ENCODE results near the gene C1R. TPM values are rescaled to one million over a fixed set of nuclear protein-coding genes. Genes with fewer than 3 reads are reported as not detected.
"Not testable (repeated sequence)": the region's sequence is repeated elsewhere in the genome, so short reads cannot be mapped to it uniquely, and the experiment has no call there.

C1R gene
- total RNA-seq, 1 experiment from 2014 or later, result 11.5 TPM

DNA sequence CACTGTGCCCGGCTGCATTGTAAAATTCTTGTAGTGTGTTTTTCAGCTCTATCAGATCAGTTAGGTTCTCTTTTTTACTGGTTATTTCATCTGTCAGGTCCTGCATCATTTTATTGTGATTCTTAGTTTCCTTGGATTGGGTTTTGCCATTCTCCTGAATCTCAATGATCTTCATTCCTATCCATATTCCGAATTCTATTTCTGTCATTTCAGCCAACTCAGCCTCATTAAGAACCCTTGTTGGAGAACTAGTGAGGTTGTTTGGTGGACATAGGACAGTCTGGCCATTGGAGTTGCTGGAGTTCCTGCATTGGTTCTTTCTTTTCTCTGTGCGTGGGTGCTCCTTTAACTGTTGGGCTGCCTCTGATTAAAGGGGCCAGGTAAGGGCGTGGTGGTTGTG lies 37.3 kb downstream of the C1R start:
- H3K79me1 ChIP-seq (ENCODE audit: insufficient read depth, low read depth, low read length, poor library complexity, severe bottlenecking), result no peaks in the 10 kb centered on the region
- Mint-ChIP-seq H3K4me3 (no peak overlapping the region), H3K36me3 (ENCODE audit: insufficient read depth in 1 of 3, low read depth in 3 of 3) (no peaks in the 10 kb centered on the region), H3K4me1 (0 out of 4 replicates have a peak, but pooled peaks cover 0 to under 1% of the 10 kb centered on the region in 2 experiments), H3K27me3 (ENCODE audit: low read depth) (peaks cover 10% of the 10 kb centered on the region), H3K27ac (no peak overlapping the region), H3K9me3 (peaks cover 0 to 5% of the 10 kb centered on the region in 2 experiments; a peak in 2 of 5 replicates)
- no peak overlapping the region for H3K9ac ChIP-seq (ENCODE audit: extremely low read depth, insufficient read length, low read length)
- no peaks in the 10 kb centered on the region for H3K9me3 ChIP-seq (ENCODE audit: control insufficient read depth, low read depth, low read length)
- H4K5ac ChIP-seq (ENCODE audit: insufficient read length, low read depth, low read length), result no peak overlapping the region
- no peak overlapping the region for H4K8ac ChIP-seq (replicated peaks; ENCODE audit: insufficient read length, low read depth, low read length)
- H2BK12ac ChIP-seq (ENCODE audit: insufficient read length, low read depth, low read length), result no peak overlapping the region
- H3K4ac ChIP-seq (ENCODE audit: low read depth, low read length), result no peak overlapping the region
- WGBS (ENCODE audit: extremely low coverage, insufficient read length, low lambda C conversion rate), result no CpG with 5 or more reads among the region's 4 CpGs
- no peaks in the 10 kb centered on the region for H3K27me3 ChIP-seq (ENCODE audit: insufficient read depth, low read length)
- TF ChIP-seq, protein P1, sequence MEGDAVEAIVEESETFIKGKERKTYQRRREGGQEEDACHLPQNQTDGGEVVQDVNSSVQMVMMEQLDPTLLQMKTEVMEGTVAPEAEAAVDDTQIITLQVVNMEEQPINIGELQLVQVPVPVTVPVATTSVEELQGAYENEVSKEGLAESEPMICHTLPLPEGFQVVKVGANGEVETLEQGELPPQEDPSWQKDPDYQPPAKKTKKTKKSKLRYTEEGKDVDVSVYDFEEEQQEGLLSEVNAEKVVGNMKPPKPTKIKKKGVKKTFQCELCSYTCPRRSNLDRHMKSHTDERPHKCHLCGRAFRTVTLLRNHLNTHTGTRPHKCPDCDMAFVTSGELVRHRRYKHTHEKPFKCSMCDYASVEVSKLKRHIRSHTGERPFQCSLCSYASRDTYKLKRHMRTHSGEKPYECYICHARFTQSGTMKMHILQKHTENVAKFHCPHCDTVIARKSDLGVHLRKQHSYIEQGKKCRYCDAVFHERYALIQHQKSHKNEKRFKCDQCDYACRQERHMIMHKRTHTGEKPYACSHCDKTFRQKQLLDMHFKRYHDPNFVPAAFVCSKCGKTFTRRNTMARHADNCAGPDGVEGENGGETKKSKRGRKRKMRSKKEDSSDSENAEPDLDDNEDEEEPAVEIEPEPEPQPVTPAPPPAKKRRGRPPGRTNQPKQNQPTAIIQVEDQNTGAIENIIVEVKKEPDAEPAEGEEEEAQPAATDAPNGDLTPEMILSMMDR (conservative IDR thresholded peaks at IDR 0.05), result no peak
- no peak overlapping the region for H2AFZ ChIP-seq (ENCODE audit: low read length)
- no peak overlapping the region for H3K56ac ChIP-seq (ENCODE audit: insufficient read length, low read depth, low read length)
- no peak overlapping the region for H2BK15ac ChIP-seq (ENCODE audit: low read depth, low read length)
- H3K18ac ChIP-seq (ENCODE audit: insufficient read length, low read depth, low read length), result no peak overlapping the region
- no peak overlapping the region for H3K14ac ChIP-seq (ENCODE audit: insufficient read depth, low read length)
- H3K27ac ChIP-seq (ENCODE audit: insufficient read length, low read depth, low read length), result no peak overlapping the region
- no peak overlapping the region for H4K91ac ChIP-seq (ENCODE audit: insufficient read length, low read depth, low read length)
- H3K4me2 ChIP-seq (ENCODE audit: insufficient read depth, insufficient read length, low read length), result no peak overlapping the region
- no peak overlapping the region for H2BK120ac ChIP-seq (ENCODE audit: low read depth, low read length, poor library complexity, severe bottlenecking)
- no peak overlapping the region for H3T11ph ChIP-seq (ENCODE audit: low read length)
- H3K23me2 ChIP-seq (ENCODE audit: insufficient read length, low read depth, low read length, poor library complexity, severe bottlenecking), result no peaks in the 10 kb centered on the region
- no peaks in the 10 kb centered on the region for H3K79me2 ChIP-seq (ENCODE audit: insufficient read depth, low read length)
- H2BK20ac ChIP-seq (ENCODE audit: low read depth, low read length, poor library complexity, severe bottlenecking), result no peak overlapping the region
- no peak overlapping the region for H3K23ac ChIP-seq (ENCODE audit: insufficient read length, low read depth, low read length)
- H2AK5ac ChIP-seq (ENCODE audit: insufficient read length, low read length), result no peak overlapping the region
- no peaks in the 10 kb centered on the region for H4K20me1 ChIP-seq (ENCODE audit: control insufficient read depth, insufficient read depth, insufficient read length)
- H2BK5ac ChIP-seq (ENCODE audit: insufficient read length, low read length), result no peak overlapping the region
- H3K4me1 ChIP-seq (ENCODE audit: insufficient read depth, low read length), result no peaks in the 10 kb centered on the region
- DNase-seq, result no peak

DNA sequence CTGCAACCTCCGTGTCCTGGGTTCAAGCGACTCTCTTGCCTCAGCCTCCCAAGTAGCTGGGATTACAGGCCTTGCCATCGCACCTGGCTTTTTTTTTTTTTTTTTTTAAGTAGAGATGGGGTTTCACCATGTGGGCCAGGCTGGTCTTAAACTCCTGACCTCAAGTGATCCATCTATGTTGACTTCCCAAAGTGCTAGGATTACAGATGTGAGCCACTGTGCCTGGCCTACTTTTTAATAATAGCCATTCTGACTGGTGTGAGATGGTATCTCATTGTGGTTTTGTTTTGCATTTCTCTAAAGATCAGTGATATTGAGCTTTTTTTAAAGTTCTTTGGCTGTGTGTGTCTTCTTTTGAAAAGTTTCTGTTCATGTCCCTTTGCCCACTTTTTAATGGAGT lies 42.3 kb downstream of the C1R start:
- H2AFZ ChIP-seq (ENCODE audit: low read length); H4K8ac ChIP-seq (replicated peaks; ENCODE audit: insufficient read length, low read depth, low read length); H3K36me3 Mint-ChIP-seq (ENCODE audit: insufficient read depth in 1 of 3, low read depth in 3 of 3); H2BK20ac ChIP-seq (ENCODE audit: low read depth, low read length, poor library complexity, severe bottlenecking); H3K27ac ChIP-seq (ENCODE audit: insufficient read length, low read depth, low read length); H3K79me2 ChIP-seq (ENCODE audit: insufficient read depth, low read length); H3K27me3 Mint-ChIP-seq (ENCODE audit: low read depth); H3K27ac Mint-ChIP-seq; H3K4me2 ChIP-seq (ENCODE audit: insufficient read depth, insufficient read length, low read length); H4K20me1 ChIP-seq (ENCODE audit: control insufficient read depth, insufficient read depth, insufficient read length); H3T11ph ChIP-seq (ENCODE audit: low read length); H3K9me3 ChIP-seq (ENCODE audit: control insufficient read depth, low read depth, low read length); H2BK15ac ChIP-seq (ENCODE audit: low read depth, low read length); H2AK5ac ChIP-seq (ENCODE audit: insufficient read length, low read length); H3K9me3 Mint-ChIP-seq; DNase-seq; H3K14ac ChIP-seq (ENCODE audit: insufficient read depth, low read length); H3K23ac ChIP-seq (ENCODE audit: insufficient read length, low read depth, low read length); H3K4ac ChIP-seq (ENCODE audit: low read depth, low read length); H3K4me1 ChIP-seq (ENCODE audit: insufficient read depth, low read length); H4K5ac ChIP-seq (ENCODE audit: insufficient read length, low read depth, low read length); H2BK12ac ChIP-seq (ENCODE audit: insufficient read length, low read depth, low read length); H2BK5ac ChIP-seq (ENCODE audit: insufficient read length, low read length); H3K18ac ChIP-seq (ENCODE audit: insufficient read length, low read depth, low read length); H3K4me1 Mint-ChIP-seq; H3K56ac ChIP-seq (ENCODE audit: insufficient read length, low read depth, low read length); H4K91ac ChIP-seq (ENCODE audit: insufficient read length, low read depth, low read length); H3K79me1 ChIP-seq (ENCODE audit: insufficient read depth, low read depth, low read length, poor library complexity, severe bottlenecking); H2BK120ac ChIP-seq (ENCODE audit: low read depth, low read length, poor library complexity, severe bottlenecking); H3K9ac ChIP-seq (ENCODE audit: extremely low read depth, insufficient read length, low read length); H3K23me2 ChIP-seq (ENCODE audit: insufficient read length, low read depth, low read length, poor library complexity, severe bottlenecking); H3K4me3 Mint-ChIP-seq; H3K27me3 ChIP-seq (ENCODE audit: insufficient read depth, low read length): not testable (repeated sequence)
- no CpG with 5 or more reads among the region's 3 CpGs for WGBS (ENCODE audit: extremely low coverage, insufficient read length, low lambda C conversion rate)

Data from H9 (cell line).